Progenitor cell of endocrine pancreas (in vitro differentiated cells): ENCODE measurements around the gene GTPBP3. TPM values are rescaled to one million over a fixed set of nuclear protein-coding genes. Genes with fewer than 3 reads are reported as not detected.

ENCODE experiments used
- DNase-seq: peaks from one replicate; pipeline ENCODE4 v3.0.0; 2021; ENCODE audit warnings: low spot score; ENCODE audit not compliant: unreplicated experiment
- H3K27ac Mint-ChIP-seq: 2 replicates; pipeline ENCODE4 v1.8.0; 2021; ENCODE audit warnings: mild to moderate bottlenecking, moderate library complexity, mixed read lengths
- H3K27me3 Mint-ChIP-seq: 2 replicates; pipeline ENCODE4 v1.8.0; 2021; ENCODE audit warnings: mixed read lengths
- H3K36me3 Mint-ChIP-seq: 2 replicates; pipeline ENCODE4 v1.8.0; 2022; ENCODE audit warnings: mixed read lengths; ENCODE audit not compliant: insufficient read depth
- H3K4me1 Mint-ChIP-seq: 2 replicates; pipeline ENCODE4 v1.8.0; 2021; ENCODE audit warnings: low read depth, mixed read lengths
- H3K4me3 Mint-ChIP-seq: 2 replicates; pipeline ENCODE4 v1.8.0; 2021; ENCODE audit warnings: low read depth, mild to moderate bottlenecking, moderate library complexity, mixed read lengths
- H3K9me3 Mint-ChIP-seq: 2 replicates; pipeline ENCODE4 v1.8.0; 2021; ENCODE audit warnings: low read depth, mixed read lengths
- total RNA-seq: library from RNA; stranded (reverse); gene quantifications from 2 replicates; pipeline ENCODE4 v1.2.1, GENCODE V29; 2021
- TF ChIP-seq, protein P1 (sequence below): fragments of 200-600 bp; sonication (generic); IDR thresholded peaks from one replicate; pipeline ENCODE4 v1.5.0; 2021; ENCODE audit warnings: antibody characterized with exemption, mild to moderate bottlenecking; ENCODE audit not compliant: unreplicated experiment

GTPBP3 gene
- total RNA-seq, 1 donor from 2014 or later = 44.5 TPM

DNA sequence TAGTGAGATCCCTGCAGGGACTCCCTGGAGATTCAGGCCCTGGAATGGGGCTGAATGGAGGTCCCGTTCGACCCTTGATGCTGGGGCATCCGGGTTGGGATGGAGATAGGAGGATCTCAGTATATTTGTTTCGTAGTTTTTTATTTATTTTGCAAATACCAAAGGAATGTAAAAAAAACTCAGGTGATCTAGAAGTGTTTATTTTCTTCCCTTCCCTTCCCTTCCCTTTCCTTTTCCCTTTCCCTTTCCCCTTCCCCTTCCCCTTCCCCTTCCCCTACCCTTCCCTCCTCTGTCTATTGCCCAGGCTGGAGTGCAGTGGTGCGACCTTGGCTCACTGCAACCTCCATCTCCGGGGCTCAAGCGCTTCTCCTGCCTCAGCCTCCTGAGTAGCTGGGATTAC lies 4.5 kb downstream of the GTPBP3 start:
- TF ChIP-seq, protein P1, sequence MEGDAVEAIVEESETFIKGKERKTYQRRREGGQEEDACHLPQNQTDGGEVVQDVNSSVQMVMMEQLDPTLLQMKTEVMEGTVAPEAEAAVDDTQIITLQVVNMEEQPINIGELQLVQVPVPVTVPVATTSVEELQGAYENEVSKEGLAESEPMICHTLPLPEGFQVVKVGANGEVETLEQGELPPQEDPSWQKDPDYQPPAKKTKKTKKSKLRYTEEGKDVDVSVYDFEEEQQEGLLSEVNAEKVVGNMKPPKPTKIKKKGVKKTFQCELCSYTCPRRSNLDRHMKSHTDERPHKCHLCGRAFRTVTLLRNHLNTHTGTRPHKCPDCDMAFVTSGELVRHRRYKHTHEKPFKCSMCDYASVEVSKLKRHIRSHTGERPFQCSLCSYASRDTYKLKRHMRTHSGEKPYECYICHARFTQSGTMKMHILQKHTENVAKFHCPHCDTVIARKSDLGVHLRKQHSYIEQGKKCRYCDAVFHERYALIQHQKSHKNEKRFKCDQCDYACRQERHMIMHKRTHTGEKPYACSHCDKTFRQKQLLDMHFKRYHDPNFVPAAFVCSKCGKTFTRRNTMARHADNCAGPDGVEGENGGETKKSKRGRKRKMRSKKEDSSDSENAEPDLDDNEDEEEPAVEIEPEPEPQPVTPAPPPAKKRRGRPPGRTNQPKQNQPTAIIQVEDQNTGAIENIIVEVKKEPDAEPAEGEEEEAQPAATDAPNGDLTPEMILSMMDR = no peak

DNA sequence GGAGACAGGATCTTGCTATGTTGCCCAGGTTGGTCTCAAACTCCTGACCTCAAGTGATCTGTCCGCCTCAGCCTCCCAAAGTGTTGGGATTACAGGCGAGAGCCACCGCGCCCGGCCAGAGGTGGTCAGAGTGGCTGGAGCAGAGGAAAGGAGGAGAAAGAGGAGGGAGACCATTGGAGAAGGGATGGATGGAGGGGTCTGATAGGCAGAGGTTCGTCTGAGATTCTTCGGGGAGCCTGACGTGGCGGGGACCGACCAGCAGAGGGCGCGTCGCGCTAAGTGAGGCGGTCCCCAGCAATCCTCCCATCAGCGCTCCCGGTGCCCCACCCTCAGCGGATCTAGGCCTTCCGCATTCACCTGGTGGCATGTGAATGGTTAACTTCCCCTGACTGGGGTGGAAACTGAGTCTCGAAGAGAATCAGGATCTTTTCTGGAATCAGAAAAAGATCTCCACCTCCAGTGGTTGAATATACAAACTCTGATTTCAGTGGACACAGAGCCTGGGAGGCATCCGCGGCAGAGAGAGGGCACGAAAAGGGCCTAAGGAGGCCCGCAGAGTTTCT lies 8.8 kb downstream of the GTPBP3 start:
- Mint-ChIP-seq H3K4me1 (no peaks in the 10 kb centered on the region), H3K4me3 (no peak overlapping the region), H3K36me3 (no peaks in the 10 kb centered on the region), H3K27me3 (peaks cover 14% of the 10 kb centered on the region), H3K9me3 (no peaks in the 10 kb centered on the region), H3K27ac (no peak overlapping the region)
- TF ChIP-seq, protein P1 = peak; percentile 96
- DNase-seq = peak; percentile 71

More for the DNA sequence above, 4.5 kb downstream of the GTPBP3 start:
- H3K27me3 Mint-ChIP-seq = no peaks in the 10 kb centered on the region
- H3K4me1 Mint-ChIP-seq = peaks cover 3% of the 10 kb centered on the region
- no peak overlapping the region for H3K4me3 Mint-ChIP-seq
- H3K9me3 Mint-ChIP-seq = no peaks in the 10 kb centered on the region
- no peak for DNase-seq
- no peak overlapping the region for H3K27ac Mint-ChIP-seq
- peaks cover 1% of the 10 kb centered on the region for H3K36me3 Mint-ChIP-seq

DNA sequence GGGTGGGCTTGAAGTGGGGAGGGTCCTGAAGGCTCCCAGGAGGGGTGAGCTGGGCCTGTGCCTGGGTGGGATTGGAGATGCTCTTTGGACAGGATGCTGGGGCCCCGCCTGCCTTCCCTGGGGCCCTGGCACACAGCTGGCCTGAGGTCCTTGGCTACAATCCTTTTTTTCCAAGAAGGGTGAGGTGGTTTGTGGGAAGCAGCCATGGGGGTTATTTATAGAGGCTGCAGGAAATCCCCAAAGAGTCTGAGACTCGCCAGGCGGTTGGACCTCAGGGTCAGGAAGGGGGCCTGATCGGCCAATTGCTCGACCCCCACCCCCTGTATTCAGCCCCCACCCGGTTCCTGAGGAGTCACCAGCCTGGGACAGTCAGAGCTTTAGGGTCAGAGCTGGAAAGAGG lies 10.0 kb downstream of the GTPBP3 start:
- TF ChIP-seq, protein P1 = no peak
- Mint-ChIP-seq H3K4me3 (no peak overlapping the region), H3K4me1 (no peaks in the 10 kb centered on the region), H3K27me3 (peaks cover 18% of the 10 kb centered on the region), H3K27ac (no peak overlapping the region), H3K9me3 (no peaks in the 10 kb centered on the region), H3K36me3 (no peaks in the 10 kb centered on the region)
- no peak for DNase-seq

DNA sequence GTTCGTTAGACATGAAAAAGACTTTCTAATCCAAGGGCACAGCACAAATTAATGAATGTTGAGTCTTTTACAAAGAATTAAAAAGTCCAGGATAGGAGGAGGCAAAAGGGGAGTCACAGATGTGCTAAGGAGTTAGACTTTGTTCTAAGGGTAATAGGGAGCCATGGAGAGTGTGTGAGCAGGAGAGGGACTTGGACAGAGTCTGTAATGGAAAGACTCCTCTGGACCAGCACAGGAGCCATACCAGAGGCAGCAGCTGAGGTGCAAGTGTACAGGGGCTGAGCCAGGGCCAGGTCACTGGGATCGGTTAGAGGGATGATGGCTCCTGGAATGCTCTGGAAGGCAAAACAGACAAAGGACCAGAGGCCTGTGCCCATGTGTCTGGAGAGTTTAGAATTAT lies 10.5 kb downstream of the GTPBP3 start:
- H3K4me1 Mint-ChIP-seq = no peaks in the 10 kb centered on the region
- no peaks in the 10 kb centered on the region for H3K9me3 Mint-ChIP-seq
- no peak overlapping the region for H3K27ac Mint-ChIP-seq
- no peak for DNase-seq
- TF ChIP-seq, protein P1 = no peak
- no peaks in the 10 kb centered on the region for H3K36me3 Mint-ChIP-seq
- H3K4me3 Mint-ChIP-seq = no peak overlapping the region
- H3K27me3 Mint-ChIP-seq = peaks cover 21% of the 10 kb centered on the region

DNA sequence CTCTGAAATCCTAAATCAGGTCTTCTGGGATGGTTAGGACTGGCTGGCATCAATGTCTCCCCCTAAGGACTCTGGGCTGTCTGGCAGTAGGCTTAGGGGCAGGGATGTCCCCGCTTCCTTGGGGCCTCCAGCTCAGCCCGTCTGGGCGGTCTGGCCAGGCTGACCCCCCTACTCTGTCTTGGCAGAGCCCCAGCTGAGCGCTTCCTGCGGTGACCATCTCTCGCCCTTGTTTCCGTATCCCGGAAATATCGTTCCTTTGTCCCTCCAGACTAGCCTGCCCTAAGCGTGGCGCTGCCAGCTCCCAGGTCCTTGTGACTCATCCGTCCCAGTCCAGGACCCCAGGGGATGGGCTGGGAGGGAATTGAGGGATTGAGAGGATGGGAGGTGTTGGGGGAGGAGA lies 11.3 kb downstream of the GTPBP3 start:
- TF ChIP-seq, protein P1 = no peak
- H3K4me3 Mint-ChIP-seq = no peak overlapping the region
- H3K4me1 Mint-ChIP-seq = no peaks in the 10 kb centered on the region

More for the DNA sequence above, 11.3 kb downstream of the GTPBP3 start:
- no peak for DNase-seq
- Mint-ChIP-seq H3K36me3 (no peaks in the 10 kb centered on the region), H3K27me3 (peaks cover 28% of the 10 kb centered on the region), H3K9me3 (no peaks in the 10 kb centered on the region), H3K27ac (no peak overlapping the region)
